ENCODE measurements around the gene FASN.

FASN gene

DNA sequence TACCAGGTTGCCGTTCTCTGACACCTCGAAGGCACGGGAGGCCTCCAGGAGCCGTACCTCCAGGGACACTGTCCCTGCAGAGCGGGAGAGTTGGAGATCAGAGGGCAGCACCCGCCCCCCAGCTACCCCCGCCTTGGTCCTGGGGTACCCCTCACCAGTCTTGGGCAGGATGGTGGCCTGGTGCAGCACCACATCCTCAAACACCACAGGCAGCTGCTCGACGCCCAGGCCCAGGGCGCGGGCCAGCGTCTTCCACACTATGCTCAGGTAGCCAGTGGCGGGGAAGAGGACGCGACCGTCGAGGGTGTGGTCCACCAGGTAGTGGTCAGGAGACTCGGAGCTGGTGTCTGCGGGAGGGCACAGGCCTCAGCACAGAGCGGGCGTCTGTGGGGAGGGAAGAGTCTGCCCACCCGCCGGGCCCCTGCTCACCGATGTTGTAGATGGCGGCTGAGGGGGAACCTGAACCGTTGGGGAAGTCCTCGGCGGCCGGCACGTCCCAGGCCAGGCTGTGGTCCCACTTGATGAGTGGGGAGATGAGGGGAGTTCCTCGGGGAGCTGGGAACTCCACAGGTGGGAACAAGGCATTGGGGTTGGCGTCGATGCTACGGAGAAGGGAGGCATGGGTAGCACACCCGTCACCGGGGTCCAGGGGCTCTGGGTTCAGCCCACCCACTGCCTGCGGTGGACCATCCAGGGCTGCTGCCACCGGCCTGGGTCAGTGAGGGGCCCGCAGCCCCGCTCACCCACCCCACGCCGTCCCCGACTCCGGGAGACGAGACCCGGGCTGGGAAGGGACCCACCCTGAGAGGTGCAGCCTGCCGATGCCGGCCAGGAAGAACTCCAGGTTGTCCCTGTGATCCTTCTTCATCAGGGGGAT, 9.8 kb downstream of the FASN start:
- no peak for DNase-seq (ENCODE audit: low spot score)

DNA sequence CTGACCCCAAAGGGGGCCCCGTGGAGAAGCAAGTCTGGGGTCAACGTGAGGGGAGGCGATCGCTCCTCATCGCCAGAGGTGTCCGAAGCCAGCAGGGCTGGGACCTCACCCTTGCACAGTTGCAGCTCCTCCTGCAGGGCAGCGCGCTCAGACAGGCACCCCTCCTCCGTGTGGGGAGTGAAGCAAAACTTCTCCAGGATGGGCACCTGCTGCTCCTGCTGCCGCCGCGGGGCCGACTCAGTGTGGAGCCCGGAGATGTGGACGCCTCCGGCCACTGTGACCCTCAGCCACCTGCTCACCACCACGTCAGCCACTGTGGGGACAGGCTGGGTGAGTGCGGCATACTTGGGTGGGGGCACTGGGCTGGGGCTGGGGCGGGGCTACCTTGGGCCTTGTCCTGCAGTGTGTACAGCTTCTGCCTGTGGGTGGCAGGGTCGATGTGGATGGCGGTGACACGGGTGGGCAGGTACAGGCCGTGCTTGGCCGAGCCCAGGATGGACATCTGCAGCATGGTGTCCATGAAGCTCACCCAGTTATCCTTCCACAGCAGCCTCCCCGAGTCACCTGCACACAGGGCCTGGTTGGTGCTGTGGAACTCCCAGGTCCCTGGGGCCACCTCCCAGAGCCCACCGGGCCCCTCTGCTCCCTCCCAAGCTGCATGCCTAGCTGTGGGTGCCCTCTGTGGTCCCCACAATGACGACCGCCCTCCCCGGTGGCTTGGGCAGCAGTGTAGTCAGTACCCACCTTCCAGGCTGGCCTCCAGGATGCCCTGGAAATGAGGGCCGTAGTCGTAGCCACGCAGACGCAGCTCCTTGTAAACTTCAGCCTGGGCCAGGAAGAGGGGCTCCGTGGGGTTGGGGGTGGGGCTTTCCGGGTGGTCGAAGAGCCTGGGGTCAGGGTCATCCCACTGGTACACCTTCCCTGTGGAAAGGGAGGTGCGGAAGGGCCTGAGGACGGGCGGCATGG, 10.8 kb downstream of the FASN start:
- DNase-seq (ENCODE audit: low spot score), result no peak

DNA sequence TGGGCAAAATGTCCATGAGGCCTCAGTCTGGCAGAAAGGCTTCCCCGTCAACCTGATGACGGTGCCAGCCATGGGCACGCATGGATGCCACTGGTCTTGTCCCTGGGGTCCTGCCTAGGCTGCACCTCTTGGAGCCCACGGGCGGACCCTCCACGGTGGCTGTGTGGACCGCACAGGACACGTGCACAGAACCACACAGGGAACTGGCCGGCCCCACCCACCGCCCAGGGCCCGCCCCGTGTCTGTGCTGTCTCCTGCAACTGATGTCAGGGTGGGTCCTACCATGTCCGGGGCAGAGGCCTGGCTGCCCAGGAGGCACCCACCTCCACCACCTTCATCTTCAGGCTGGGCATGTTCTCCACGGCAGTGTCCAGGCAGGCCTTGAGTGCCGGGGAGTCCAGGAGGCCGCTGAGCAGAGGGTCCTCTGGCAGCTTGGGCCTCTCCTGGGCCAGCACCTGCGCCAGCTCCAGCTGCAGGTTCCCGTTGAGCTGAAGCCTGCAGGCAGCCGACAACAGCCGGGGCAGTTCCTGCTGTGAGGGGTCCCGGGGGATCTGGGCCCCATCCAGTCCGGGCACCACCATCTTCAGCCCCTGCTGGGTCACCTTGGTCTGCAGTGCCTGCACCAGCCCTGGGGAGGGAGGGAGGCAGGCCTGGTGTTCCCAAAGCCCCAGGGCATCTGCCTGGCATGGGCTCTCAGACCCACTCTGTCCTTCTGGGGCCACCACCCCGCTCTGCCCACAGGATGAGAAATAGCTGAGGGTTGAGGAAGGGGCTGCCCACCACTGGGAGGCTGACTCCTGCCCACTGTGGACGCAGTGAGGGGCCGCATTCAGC, 11.9 kb downstream of the FASN start:
- DNase-seq (ENCODE audit: low spot score), result no peak

DNA sequence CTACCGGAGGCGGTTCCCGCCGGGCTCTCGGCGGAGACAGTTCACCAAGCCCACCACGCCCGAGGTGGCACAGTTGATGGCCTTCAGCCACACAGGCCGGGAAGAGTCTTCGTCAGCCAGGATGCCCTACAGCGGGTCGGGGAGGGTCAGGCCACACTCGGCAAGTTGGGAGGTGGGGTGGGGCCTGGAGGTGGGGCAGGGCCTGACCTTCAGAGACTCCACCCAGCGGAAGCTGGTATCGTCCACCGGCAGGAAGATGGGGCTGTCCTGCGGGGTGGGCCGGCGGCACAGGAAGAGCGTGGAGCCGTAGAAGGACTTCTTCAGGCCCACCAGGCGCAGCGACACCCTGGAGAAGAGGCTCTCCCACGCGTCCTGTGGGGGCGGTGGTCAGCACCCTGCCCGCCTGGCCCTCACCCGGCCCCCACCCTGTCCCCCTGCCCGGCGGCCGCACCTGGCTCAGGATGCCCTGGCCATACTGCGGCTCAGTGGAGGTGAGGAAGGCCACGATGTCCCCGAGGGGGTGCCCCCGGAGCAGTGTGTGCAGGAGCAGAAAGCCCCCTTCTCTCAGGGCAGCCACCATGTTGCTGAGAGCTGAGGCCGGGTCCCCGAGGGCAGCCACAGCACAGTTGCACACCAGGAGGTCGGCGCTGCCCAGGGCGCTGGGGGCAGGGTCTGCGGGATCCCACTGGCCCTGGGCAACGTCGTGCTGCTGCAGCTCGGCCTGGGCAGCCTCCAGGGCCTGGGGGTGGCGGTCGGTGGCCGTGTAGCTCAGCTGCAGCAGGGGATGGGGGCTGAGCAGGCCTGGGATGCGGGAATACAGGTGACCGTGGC, 12.8 kb downstream of the FASN start:
- DNase-seq (ENCODE audit: low spot score), result no peak

DNA sequence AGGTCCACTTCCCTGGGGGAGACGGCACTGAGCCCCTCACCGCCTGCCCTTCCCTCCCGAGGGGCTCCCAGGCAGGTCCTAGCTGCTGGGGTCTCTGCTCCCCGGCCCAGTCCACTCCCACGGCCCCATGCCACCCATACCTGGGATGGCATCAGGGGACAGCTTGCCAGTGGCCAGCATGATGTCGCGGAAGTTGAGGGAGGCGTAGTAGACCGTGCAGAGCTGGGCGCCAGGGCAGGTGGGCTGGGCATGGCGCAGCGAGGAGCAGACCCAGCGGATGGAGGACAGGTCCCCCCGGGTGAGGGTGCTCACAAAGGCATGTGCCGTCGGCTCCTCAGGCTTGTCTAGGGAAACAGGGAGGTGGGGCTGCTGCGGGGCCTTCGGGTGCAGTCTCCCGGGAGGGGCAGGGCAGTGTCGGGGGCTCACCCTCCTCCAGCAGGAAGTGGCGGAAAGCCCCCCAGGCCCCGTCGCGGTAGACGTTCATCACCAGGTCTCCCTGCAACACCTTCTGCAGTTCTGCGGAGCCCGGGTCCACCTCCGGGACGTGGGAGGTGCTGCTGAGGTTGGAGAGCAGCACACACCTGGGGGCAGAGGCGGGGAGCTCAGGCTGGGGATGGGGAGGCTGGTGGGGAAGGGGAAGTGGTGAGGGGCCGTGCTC, 13.5 kb downstream of the FASN start:
- no peak for DNase-seq (ENCODE audit: low spot score)

DNA sequence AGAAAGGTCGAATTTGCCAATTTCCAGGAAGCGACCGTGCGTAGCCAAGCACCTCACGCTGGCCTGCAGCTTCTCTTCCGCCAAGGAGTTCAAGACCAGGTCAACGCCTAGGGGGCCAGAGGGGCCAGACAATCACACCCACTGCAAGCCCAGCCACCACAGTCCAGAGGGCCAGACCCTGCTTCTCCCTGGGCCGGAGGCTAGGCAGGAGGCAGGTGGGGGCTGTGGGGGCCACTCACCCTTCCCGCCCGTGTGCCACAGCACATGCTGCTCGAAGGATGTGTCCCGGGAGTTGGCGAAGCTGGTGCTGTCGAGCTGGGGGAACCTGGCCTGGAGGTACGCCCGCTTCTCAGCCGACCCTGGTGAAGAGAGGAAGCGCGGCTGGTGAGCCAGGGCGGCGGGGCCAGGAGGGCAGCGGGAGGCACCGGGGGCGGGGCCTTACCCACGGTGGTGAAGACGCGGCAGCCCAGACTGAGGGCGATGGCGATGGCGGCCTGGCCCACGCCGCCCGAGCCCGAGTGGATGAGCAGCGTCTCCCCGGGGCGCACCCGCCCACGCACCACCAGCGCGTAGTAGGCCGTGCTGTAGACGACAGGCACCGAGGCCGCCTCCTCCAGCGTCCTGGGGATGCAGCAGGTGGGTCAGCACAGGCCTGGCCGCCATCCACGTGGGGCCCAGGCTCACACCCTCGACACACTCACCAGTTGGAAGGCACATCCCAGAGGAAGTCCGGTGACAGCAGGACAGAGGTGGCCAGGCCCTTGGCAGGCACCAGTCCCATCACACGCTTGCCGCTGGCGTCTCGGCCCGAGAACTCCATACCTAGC, 14.3 kb downstream of the FASN start:
- no peak for DNase-seq (ENCODE audit: low spot score)

DNA sequence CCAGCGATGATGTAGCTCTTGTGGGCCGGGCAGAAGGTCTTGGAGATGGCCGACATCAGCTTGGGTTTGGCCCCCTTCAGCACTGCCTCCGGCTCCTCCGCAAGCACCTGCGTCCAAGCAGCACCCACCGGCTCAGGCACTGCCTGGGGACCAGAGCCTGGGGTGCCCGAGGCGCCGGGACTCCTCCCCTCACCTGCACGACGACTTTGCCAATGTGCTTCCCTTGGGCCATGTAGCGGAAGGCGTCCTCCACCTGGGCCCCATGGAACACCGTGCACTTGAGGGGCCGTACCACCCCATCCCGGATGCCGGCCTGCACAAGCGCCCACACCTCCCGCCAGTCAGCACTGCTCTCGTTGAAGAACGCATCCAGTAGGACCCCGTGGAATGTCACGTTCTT, 15.0 kb downstream of the FASN start:
- DNase-seq (ENCODE audit: low spot score), result no peak

- no peak for DNase-seq (ENCODE audit: low spot score)
These were observed 15.6 kb downstream of the FASN start for GRCh38 chr17:82082456-82082855.

DNA sequence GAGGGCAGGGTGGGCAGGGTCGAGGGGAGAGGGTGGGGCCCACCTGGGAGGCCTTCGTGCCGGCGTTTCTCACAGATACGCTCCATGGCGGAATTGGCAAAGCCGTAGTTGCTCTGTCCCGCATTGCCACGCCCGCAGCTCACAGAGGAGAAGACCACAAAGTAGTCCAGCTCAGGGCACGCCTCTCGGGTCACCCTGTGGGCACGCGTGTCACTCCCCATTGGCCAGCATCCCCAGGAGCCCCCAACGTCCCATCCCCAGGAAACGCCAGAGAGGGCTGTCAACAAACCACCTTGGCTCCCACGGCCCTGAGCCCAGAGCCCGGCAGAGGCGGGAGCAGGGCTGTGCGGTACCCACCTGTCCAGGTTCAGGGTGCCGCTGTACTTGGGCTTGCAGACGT, 16.1 kb downstream of the FASN start:
- no peak for DNase-seq (ENCODE audit: low spot score)

GRCh38 chr17:82081546-82081945, 16.5 kb downstream of the FASN start:
- no peak for DNase-seq (ENCODE audit: low spot score)

- no peak for DNase-seq (ENCODE audit: low spot score)
These were observed 17.1 kb downstream of the FASN start for GRCh38 chr17:82080789-82081464.

DNA sequence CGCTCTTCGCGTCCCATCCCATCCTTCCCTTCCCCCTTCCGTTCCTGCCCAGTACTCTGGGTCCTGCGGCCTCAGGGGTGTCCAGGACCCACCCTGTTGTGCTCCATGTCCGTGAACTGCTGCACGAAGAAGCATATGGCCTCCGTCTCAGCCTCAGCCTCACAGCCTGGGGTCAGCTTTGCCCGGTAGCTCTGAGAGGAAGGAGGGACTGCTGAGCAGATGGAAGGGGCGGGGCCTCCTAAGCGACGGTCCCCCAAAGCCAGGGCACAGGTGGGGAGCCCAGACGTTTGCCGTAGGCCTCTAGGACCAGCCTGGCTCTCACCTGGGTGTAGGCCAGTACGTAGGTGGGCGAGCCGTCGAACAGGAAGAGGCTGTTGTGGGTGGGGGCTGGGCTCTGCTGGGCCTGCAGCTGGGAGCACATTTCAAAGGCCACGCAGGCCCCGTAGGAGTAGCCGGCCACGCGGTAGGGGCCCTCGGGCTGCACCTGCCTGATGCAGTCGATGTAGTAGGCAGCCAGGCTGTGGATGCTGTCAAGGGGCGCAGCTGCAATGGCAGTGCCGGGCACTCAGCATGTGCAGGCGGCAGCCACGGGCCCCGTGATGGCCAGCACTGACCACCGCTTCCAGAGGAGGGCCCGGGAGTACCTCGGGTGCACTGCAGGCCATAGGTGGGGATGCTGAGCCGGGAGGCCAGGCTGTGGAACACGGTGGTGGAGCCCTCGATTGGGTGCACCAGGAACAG, 17.8 kb downstream of the FASN start:
- DNase-seq (ENCODE audit: low spot score), result no peak

DNA sequence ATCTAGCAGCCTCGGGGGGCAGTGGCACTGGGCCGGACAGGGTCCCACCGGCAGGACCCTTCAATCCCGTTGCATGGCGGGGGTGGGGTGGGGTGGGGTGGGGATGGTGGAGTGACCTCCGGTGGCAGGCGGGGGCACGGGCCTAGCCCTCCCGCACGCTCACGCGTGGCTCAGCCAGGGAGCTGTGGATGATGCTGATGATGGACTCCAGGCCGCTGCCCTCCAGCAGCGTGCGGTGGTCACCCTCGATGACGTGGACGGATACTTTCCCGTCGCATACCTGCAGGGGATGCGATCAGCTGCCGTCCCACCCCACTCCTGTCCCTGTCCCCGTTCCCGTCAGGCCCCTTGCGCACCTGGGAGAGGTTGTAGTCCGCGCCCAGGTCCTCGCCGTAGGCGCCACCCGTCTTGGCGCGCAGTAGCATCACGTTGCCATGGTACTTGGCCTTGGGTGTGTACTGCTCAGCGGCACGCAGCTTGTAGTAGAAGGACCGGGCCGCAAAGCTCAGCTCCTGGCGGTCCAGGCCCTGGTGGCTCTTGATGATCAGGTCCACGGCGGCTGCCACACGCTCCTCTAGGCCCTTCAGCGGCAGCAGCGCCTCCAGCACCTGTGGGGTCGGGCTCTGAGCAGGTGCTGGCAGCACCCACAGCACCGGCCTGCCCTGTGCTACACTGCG, 18.9 kb downstream of the FASN start:
- no peak for DNase-seq (ENCODE audit: low spot score)

- no peak for DNase-seq (ENCODE audit: low spot score)
These were observed 19.6 kb downstream of the FASN start for GRCh38 chr17:82078433-82078832.

GRCh38 chr17:82077617-82078358, 20.2 kb downstream of the FASN start:
- DNase-seq (ENCODE audit: low spot score), result no peak

- DNase-seq (ENCODE audit: low spot score), result no peak
These were observed 21.0 kb downstream of the FASN start for GRCh38 chr17:82076785-82077591.

Data from D341Med (cell line).